Measurements from ENCODE around the gene GPC6.

GPC6 gene

GRCh38 chr13:93625536-93625935 is 398.9 kb downstream of the GPC6 start:
- no peak overlapping the region for H3K4me3 ChIP-seq (ENCODE audit: low read length)

GRCh38 chr13:93628136-93628797 is 401.7 kb downstream of the GPC6 start:
- H2AFZ ChIP-seq (ENCODE audit: low read length), result no peak overlapping the region
- H3K9me2 ChIP-seq (replicated peaks; ENCODE audit: insufficient read depth, low read length), result no peaks in the 10 kb centered on the region
- H3K9ac ChIP-seq (ENCODE audit: low read length), result no peak overlapping the region
- H3K27me3 ChIP-seq (replicated peaks; ENCODE audit: insufficient read depth, low read length), result no peaks in the 10 kb centered on the region
- no peak overlapping the region for H3K27ac ChIP-seq (ENCODE audit: low read length)
- no peak overlapping the region for H3K4me2 ChIP-seq (ENCODE audit: low read depth, low read length)
- no peak for DNase-seq
- no peak for TF ChIP-seq EZH2phosphoT487 (IDR thresholded peaks at IDR 0.05; ENCODE audit: low read length)
- TF ChIP-seq EZH2 (optimal IDR thresholded peaks at IDR 0.05; ENCODE audit: low read depth, low read length), result no peak
- no peak for TF ChIP-seq CTCF (IDR thresholded peaks at IDR 0.05; ENCODE audit: low read length)
- H3K9me3 ChIP-seq (replicated peaks; ENCODE audit: insufficient read depth, low read length), result no peaks in the 10 kb centered on the region
- no peak overlapping the region for H3K4me3 ChIP-seq (ENCODE audit: low read length)
- peaks cover 14% of the 10 kb centered on the region for H3F3A ChIP-seq (ENCODE audit: insufficient read depth, low read length)
- H3K79me2 ChIP-seq (ENCODE audit: low read length), result no peaks in the 10 kb centered on the region
- peaks cover 18% of the 10 kb centered on the region for H3K4me1 ChIP-seq (ENCODE audit: low read length)
- H4K20me1 ChIP-seq (ENCODE audit: insufficient read depth, low read length), result no peaks in the 10 kb centered on the region
- no peaks in the 10 kb centered on the region for H3K36me3 ChIP-seq (replicated peaks; ENCODE audit: insufficient read depth, low read length)

More at GRCh38 chr13:93625536-93625935, 398.9 kb downstream of the GPC6 start:
- Histone ChIP-seq H3K36me3 (replicated peaks; ENCODE audit: insufficient read depth, low read length) (no peaks in the 10 kb centered on the region), H3K4me2 (ENCODE audit: low read depth, low read length) (no peak overlapping the region), H3K9me3 (replicated peaks; ENCODE audit: insufficient read depth, low read length) (no peaks in the 10 kb centered on the region), H2AFZ (ENCODE audit: low read length) (no peak overlapping the region), H3K27me3 (replicated peaks; ENCODE audit: insufficient read depth, low read length) (no peaks in the 10 kb centered on the region), H3F3A (ENCODE audit: insufficient read depth, low read length) (peaks cover 14% of the 10 kb centered on the region), H3K79me2 (ENCODE audit: low read length) (no peaks in the 10 kb centered on the region), H3K27ac (ENCODE audit: low read length) (no peak overlapping the region), H3K4me1 (ENCODE audit: low read length) (peaks cover 18% of the 10 kb centered on the region), H3K9ac (ENCODE audit: low read length) (no peak overlapping the region), H3K9me2 (replicated peaks; ENCODE audit: insufficient read depth, low read length) (no peaks in the 10 kb centered on the region), H4K20me1 (ENCODE audit: insufficient read depth, low read length) (no peaks in the 10 kb centered on the region)
- no peak for DNase-seq
- TF ChIP-seq EZH2phosphoT487 (IDR thresholded peaks at IDR 0.05; ENCODE audit: low read length) (no peak), EZH2 (optimal IDR thresholded peaks at IDR 0.05; ENCODE audit: low read depth, low read length) (no peak), CTCF (IDR thresholded peaks at IDR 0.05; ENCODE audit: low read length) (no peak)

GRCh38 chr13:93635616-93636032 is 409.0 kb downstream of the GPC6 start:
- no peak overlapping the region for H3K27ac ChIP-seq (ENCODE audit: low read length)
- no peak overlapping the region for H2AFZ ChIP-seq (ENCODE audit: low read length)
- no peak overlapping the region for H3K4me2 ChIP-seq (ENCODE audit: low read depth, low read length)
- H3K27me3 ChIP-seq (replicated peaks; ENCODE audit: insufficient read depth, low read length), result no peaks in the 10 kb centered on the region
- H3K79me2 ChIP-seq (ENCODE audit: low read length), result no peaks in the 10 kb centered on the region
- no peaks in the 10 kb centered on the region for H3K9me3 ChIP-seq (replicated peaks; ENCODE audit: insufficient read depth, low read length)
- H4K20me1 ChIP-seq (ENCODE audit: insufficient read depth, low read length), result no peaks in the 10 kb centered on the region
- DNase-seq, result no peak
- no peak overlapping the region for H3K4me3 ChIP-seq (ENCODE audit: low read length)
- TF ChIP-seq CTCF (IDR thresholded peaks at IDR 0.05; ENCODE audit: low read length), result no peak
- TF ChIP-seq EZH2phosphoT487 (IDR thresholded peaks at IDR 0.05; ENCODE audit: low read length), result no peak
- no peak for TF ChIP-seq EZH2 (optimal IDR thresholded peaks at IDR 0.05; ENCODE audit: low read depth, low read length)
- H3K4me1 ChIP-seq (ENCODE audit: low read length), result no peaks in the 10 kb centered on the region
- H3K36me3 ChIP-seq (replicated peaks; ENCODE audit: insufficient read depth, low read length), result no peaks in the 10 kb centered on the region
- no peak overlapping the region for H3K9ac ChIP-seq (ENCODE audit: low read length)
- no peaks in the 10 kb centered on the region for H3F3A ChIP-seq (ENCODE audit: insufficient read depth, low read length)
- no peaks in the 10 kb centered on the region; the same call in 1 of the 2 replicates for H3K9me2 ChIP-seq (replicated peaks; ENCODE audit: insufficient read depth, low read length)
